Pancreas (tissue), 10 donors: ENCODE data around the gene ZIK1. TPM values are rescaled to one million over a fixed set of nuclear protein-coding genes. Genes with fewer than 3 reads are reported as not detected.
A peak's percentile ranks its signal among the peaks of the same experiment; 100 is the strongest.

Source experiments
- ATAC-seq, 4 donors: fragments of 200-7000 bp; cut with Tn5 transposase; one replicate each; pipeline versions ENCODE4 v1.8.0 to v1.9.1; 2020; ENCODE audit warnings: mild to moderate bottlenecking in 4 of 4, moderate library complexity in 4 of 4
- DNase-seq, 6 donors: peaks; one replicate each; pipeline ENCODE4 v3.0.0-alpha.2; 2020
- FAIRE-seq: peaks from 2 replicates; lab custom pipeline; 2012; peaks lifted over from hg19 to GRCh38; lab: Jason Lieb, UNC
- H3K27ac ChIP-seq, 4 donors: fragments of 200-600 bp; sonication (generic); 1 replicate in 3 of 4; 2 replicates in 1 of 4; pipeline versions ENCODE4 v1.5.0 to v1.8.0; 2020
- H3K27me3 ChIP-seq, 4 donors: fragments of 200-600 bp; one replicate each; pipeline ENCODE4 v1.8.0; 2021
- H3K36me3 ChIP-seq, 3 donors: fragments of 200-600 bp; sonication (generic) in 1 of 3; one replicate each; pipeline versions ENCODE4 v1.5.0 to v1.8.0; 2020 to 2021
- H3K4me1 ChIP-seq, 3 donors: fragments of 200-600 bp; one replicate each; pipeline ENCODE4 v1.8.0; 2021
- H3K4me3 ChIP-seq, 4 donors: fragments of 200-600 bp; sonication (generic) in 2 of 4; one replicate each; pipeline versions ENCODE4 v1.5.0 to v1.8.0; 2020 to 2021
- H3K9me3 ChIP-seq, 4 donors: fragments of 200-600 bp; one replicate each; pipeline ENCODE4 v1.8.0; 2021
- WGBS, 2 donors: extraction: QIAGEN DNeasy Blood & Tissue Kit; methylation state at CpG; one replicate each; pipeline ENCODE4 v1.1.7; 2013; 5-methylcytosine and 5-hydroxymethylcytosine counted together
- intact Hi-C, 3 donors: fragments of 100-400 bp; cut with DNase I; formaldehyde crosslinking; loops; one replicate each; pipeline versions ENCODE4 v1.11.1 to v1.14.2; 2022
- polyA plus RNA-seq, 2 donors: library from polyadenylated mRNA; stranded (reverse); fragments of 200-250 nt; gene quantifications; one replicate each; pipeline ENCODE4 v1.2.3, GENCODE V29; 2013
- total RNA-seq, 6 donors: library from RNA; stranded (reverse); fragmentation: NEBNext Ultra II Directional in 4 of 6; extraction: Animal tissue kit (Norgen Biotek cat#: 25700) in 4 of 6; gene quantifications; one replicate each; pipeline versions ENCODE4 v1.2.1 to v1.2.4, GENCODE V29; 2021 to 2023
- TF ChIP-seq, protein P1 (sequence below), 4 donors: fragments of 200-600 bp; sonication (generic) in 3 of 4; IDR thresholded peaks; one replicate each; pipeline versions ENCODE4 v1.5.0 to v1.8.0; 2021; ENCODE audit warnings: antibody characterized with exemption in 4 of 4
- donor health status: healthy with polysubstance abuse.
- donor health status: DM: no; HTN: no; CAD: no; lungs with moderate emphysema.
- donor health status: DM: no; HTN: no; CAD: no.
- donor health status: control.
- donor health status: control.
- donor health status: Bipolar disorder and iron deficiency.
- donor health status: DM: yes; HTN: yes; CAD: no.
- donor health status: DM: no; HTN: no; CAD: no.
- donor health status: DM: no; HTN: no; CAD: no.
- donor health status: DM: yes; HTN: yes; CAD: no.

ZIK1 gene
- total and polyA plus RNA-seq, 8 donors: 0.63 to 3.0 (median 1.0) TPM

DNA sequence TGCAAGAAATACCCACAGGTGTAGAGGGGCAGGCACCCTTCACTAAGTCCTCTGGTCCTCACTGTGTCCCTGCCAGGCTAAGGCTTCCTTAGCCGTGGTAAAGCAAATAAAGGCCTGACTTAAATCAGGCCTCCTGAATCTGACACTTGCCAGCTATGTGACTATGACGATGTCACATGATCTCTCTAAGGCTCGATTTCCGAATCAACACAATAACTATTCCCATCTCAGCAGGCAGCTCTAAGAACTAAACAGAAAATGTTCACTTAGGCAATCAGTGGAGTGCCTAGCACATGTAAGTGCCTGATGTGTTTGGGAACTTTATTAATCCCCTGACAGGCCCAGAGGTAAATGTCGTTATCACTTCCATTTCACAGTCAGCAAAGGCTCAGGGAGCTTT, 26.3 kb upstream of the ZIK1 start:
- Histone ChIP-seq H3K36me3 (peaks cover 6 to 27% (median 18%) of the 10 kb centered on the region in 3 donors), H3K4me1 (peaks cover 0 to 5% (median 0%) of the 10 kb centered on the region in 3 donors), H3K9me3 (no peaks in the 10 kb centered on the region), H3K27ac (no peak overlapping the region), H3K4me3 (no peak overlapping the region), H3K27me3 (no peaks in the 10 kb centered on the region)
- no peak for FAIRE-seq
- intact Hi-C loops: no loop called here
- ATAC-seq: no peak
- 73 to 77% methylated on average over 5 of the region's 5 CpGs for WGBS, 2 donors
- DNase-seq: no peak
- TF ChIP-seq, protein P1, sequence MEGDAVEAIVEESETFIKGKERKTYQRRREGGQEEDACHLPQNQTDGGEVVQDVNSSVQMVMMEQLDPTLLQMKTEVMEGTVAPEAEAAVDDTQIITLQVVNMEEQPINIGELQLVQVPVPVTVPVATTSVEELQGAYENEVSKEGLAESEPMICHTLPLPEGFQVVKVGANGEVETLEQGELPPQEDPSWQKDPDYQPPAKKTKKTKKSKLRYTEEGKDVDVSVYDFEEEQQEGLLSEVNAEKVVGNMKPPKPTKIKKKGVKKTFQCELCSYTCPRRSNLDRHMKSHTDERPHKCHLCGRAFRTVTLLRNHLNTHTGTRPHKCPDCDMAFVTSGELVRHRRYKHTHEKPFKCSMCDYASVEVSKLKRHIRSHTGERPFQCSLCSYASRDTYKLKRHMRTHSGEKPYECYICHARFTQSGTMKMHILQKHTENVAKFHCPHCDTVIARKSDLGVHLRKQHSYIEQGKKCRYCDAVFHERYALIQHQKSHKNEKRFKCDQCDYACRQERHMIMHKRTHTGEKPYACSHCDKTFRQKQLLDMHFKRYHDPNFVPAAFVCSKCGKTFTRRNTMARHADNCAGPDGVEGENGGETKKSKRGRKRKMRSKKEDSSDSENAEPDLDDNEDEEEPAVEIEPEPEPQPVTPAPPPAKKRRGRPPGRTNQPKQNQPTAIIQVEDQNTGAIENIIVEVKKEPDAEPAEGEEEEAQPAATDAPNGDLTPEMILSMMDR (IDR thresholded peaks at IDR 0.05): no peak

DNA sequence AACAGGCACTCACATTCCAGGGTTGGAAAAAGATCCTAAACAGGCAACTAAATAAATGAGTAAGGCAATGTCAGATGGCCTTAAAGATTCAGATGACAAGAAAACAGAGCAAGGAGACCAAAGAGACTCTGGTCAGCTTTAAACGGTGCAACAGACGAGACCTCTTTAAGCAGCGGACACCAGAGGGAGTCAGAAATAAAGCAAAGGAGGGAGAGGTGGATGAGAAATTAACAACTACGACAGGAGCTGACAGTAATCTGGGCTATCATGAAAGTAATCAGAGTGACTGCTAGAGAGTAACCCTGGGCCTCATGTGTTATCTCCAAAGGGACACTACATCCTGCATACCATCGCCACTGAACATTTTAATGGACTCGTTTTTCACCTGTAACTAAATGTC, 25.4 kb upstream of the ZIK1 start:
- intact Hi-C loops: no loop called here
- H3K27ac ChIP-seq: no peak overlapping the region
- H3K9me3 ChIP-seq: no peaks in the 10 kb centered on the region
- peaks cover 6 to 26% (median 16%) of the 10 kb centered on the region in 3 donors for H3K36me3 ChIP-seq
- WGBS, 2 donors: 23 to 31% methylated on average over 6 of the region's 6 CpGs
- H3K4me1 ChIP-seq: peaks cover 0 to 5% (median 0%) of the 10 kb centered on the region in 3 donors
- peak overlapping the region in 3 of 4 donors; percentile 76 to 98 (median 95) for H3K4me3 ChIP-seq
- H3K27me3 ChIP-seq: no peaks in the 10 kb centered on the region
- DNase-seq (no peak), ATAC-seq (no peak), FAIRE-seq (no peak)
- TF ChIP-seq, protein P1 (IDR thresholded peaks at IDR 0.05): no peak

DNA sequence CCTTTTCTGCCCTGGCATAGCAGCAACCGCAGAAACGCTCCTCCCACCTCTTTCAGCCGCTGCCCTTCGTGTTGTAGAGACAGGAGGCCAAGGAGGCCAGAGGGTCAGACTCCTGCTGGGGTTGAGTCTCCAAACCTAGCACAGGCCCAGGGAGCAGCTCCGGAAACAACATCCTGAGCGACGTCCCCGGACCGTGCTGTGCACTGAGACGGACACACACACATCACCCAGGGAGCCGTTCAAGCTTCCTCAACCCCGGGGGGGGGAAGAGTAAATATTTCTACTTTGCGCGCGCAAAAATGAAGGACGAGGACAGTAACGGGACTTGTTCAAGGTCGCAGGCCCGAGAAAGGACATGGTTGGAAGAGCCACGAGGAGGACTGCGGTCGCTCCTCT, 24.9 kb upstream of the ZIK1 start:
- intact Hi-C loops: no loop called here
- ATAC-seq (peak; percentile 20 to 49 (median 38)), DNase-seq (peak in 2 of 6 donors; percentile 25 to 50), FAIRE-seq (no peak)
- peak overlapping the region; percentile 76 to 98 (median 94) for H3K4me3 ChIP-seq
- H3K4me1 ChIP-seq: peaks cover 0 to 5% (median 0%) of the 10 kb centered on the region in 3 donors
- peaks cover 0 to under 1% (median 0%) of the 10 kb centered on the region in 4 donors for H3K9me3 ChIP-seq
- no peaks in the 10 kb centered on the region for H3K27me3 ChIP-seq
- 0 to 1% methylated on average over 22 of the region's 22 CpGs for WGBS, 2 donors
- TF ChIP-seq, protein P1 (IDR thresholded peaks at IDR 0.05): no peak
- H3K27ac ChIP-seq: peak overlapping the region in 2 of 4 donors; percentile 25 to 33
- peaks cover 6 to 21% (median 13%) of the 10 kb centered on the region in 3 donors for H3K36me3 ChIP-seq

DNA sequence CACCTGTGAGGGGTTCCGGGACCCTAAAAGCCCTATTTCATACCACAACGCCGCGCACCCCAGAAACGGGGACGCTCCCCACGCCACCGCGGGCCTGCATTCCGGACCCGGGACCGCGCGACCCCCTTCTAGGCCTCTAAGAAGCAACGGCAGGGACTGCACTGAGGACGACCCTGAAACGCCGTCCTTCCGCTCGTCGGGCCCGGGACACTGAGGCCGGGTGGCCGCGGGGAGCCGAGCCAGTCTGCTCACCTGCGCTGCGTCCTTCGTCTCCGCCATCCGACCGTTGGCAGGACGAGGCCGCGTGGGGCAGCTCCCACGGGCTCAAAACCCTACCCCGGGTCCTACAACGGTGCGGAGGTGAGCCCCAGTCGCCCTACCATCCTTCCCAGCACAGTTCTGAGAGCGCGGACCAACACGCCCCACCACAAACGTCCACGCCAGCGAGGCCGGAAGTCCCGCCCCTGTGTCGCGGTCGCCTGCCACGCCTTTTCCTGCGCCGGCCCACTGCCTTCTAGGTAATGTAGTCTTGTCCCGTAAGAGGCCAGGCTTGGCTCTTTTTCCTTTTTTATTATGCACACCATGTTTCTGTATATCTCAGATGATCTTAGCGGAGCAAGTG, 24.4 kb upstream of the ZIK1 start, which contains the start of gene ZNF550:
Gene ZNF550 (minus strand): TSS at position 460 of the 622 bp plus-strand sequence. CDS start 181 bp downstream, at position 279.
- WGBS, 2 donors: 0% methylated on average over 56 of the region's 56 CpGs
- peak; percentile 32 for FAIRE-seq
- Histone ChIP-seq H3K9me3 (peaks cover 0 to 3% (median 0%) of the 10 kb centered on the region in 4 donors), H3K4me1 (peaks cover 0 to 5% (median 0%) of the 10 kb centered on the region in 3 donors), H3K4me3 (peak within 1 kb of the TSS; percentile 76 to 98 (median 94)), H3K27ac (peak within 1 kb of the TSS in 3 of 4 donors; percentile 25 to 33 (median 29)), H3K36me3 (peaks cover 6 to 16% (median 8%) of the 10 kb centered on the region in 3 donors), H3K27me3 (no peaks in the 10 kb centered on the region)
- peak; percentile 100 for ATAC-seq
- TF ChIP-seq, protein P1 (IDR thresholded peaks at IDR 0.05): no peak
- intact Hi-C loops: no loop called here
- peak; percentile 83 to 96 (median 90) for DNase-seq
